HepG2 (cell line): ENCODE data around the gene MIA3. TPM values are rescaled to one million over a fixed set of nuclear protein-coding genes. Genes with fewer than 3 reads are reported as not detected.

Experiments used
- CCDC6 ChIP-seq: sonication (generic); formaldehyde crosslinking; IDR thresholded peaks from 2 replicates; pipeline ENCODE4 v1.8.1; 2022; ENCODE audit warnings: mild to moderate bottlenecking, missing genetic modification reagents, moderate library complexity
- E2F1 ChIP-seq: sonication (generic); formaldehyde crosslinking; IDR thresholded peaks from 2 replicates; pipeline ENCODE4 v1.5.0; 2020; ENCODE audit warnings: missing genetic modification reagents
- SNAPC4 ChIP-seq: sonication (generic); formaldehyde crosslinking; IDR thresholded peaks from 2 replicates; pipeline ENCODE4 v1.4.0; 2020; ENCODE audit warnings: mild to moderate bottlenecking, missing genetic modification reagents
- TFDP2 ChIP-seq: sonication (generic); formaldehyde crosslinking; IDR thresholded peaks from 2 replicates; pipeline ENCODE4 v1.4.0; 2020; ENCODE audit warnings: missing genetic modification reagents
- ZBTB21 ChIP-seq: sonication (generic); formaldehyde crosslinking; IDR thresholded peaks from 2 replicates; pipeline ENCODE4 v1.4.0; 2020; ENCODE audit warnings: missing genetic modification reagents
- ZNF205 ChIP-seq: IDR thresholded peaks from 2 replicates; pipeline ENCODE4 v1.6.1; 2018; ENCODE audit warnings: missing biosample characterization, missing genetic modification reagents
- ZNF318 ChIP-seq: sonication (generic); formaldehyde crosslinking; IDR thresholded peaks from 2 replicates; pipeline ENCODE4 v1.4.0; 2020; ENCODE audit warnings: mild to moderate bottlenecking, missing genetic modification reagents
- ZNF333 ChIP-seq: sonication (generic); formaldehyde crosslinking; IDR thresholded peaks from 2 replicates; pipeline ENCODE4 v1.4.0; 2020; ENCODE audit warnings: mild to moderate bottlenecking, missing genetic modification reagents, borderline replicate concordance
- ZUFSP ChIP-seq: sonication (generic); formaldehyde crosslinking; IDR thresholded peaks from 2 replicates; pipeline ENCODE4 v1.9.0; 2021; ENCODE audit warnings: missing genetic modification reagents, mild to moderate bottlenecking, borderline replicate concordance
- polyA plus RNA-seq, 8 experiments: library from polyadenylated mRNA; depleted of rRNA in 3 of 8; stranded (reverse) in 7 of 8; unstranded in 1 of 8; fragments of >200 nt; fragmentation: Illumina TruSeq in 4 of 8; extraction: Trizol in 4 of 8; gene quantifications; 2 replicates each; pipeline versions ENCODE4 v1.2.1 to v1.2.3, GENCODE V29; 2011 to 2016; ENCODE audit warnings: low read depth in 4 of 8, missing spikeins in 1 of 8, mixed read lengths in 1 of 8; ENCODE audit not compliant: insufficient read depth in 1 of 8
- total RNA-seq, 5 experiments: library from RNA; depleted of rRNA; stranded (reverse); fragments of >200 nt; fragmentation: Illumina TruSeq; extraction: Trizol; gene quantifications; 2 replicates each; pipeline ENCODE4 v1.2.3, GENCODE V29; 2016; ENCODE audit warnings: low read depth in 1 of 5

MIA3 gene
- total and polyA plus RNA-seq, 2 of the 13 experiments (the other 11 are each of a cell fraction or from before 2014, with no cell fraction given): 45.6 to 48.7 TPM

GRCh38 chr1:222589462-222590302 lies 28.2 kb upstream of the MIA3 start, which contains the start of gene TAF1A (continued):
- TF ChIP-seq TFDP2: peak; percentile 87
- no peak for TF ChIP-seq ZBTB21 (CRISPR knock-in tag)
- no peak for TF ChIP-seq ZNF205 (CRISPR knock-in tag)
- TF ChIP-seq ZUFSP (CRISPR knock-in tag): no peak
- peak; percentile 78; the same call in 1 of the 2 replicates for TF ChIP-seq SNAPC4
- TF ChIP-seq E2F1 (CRISPR knock-in tag): no peak
- TF ChIP-seq ZNF318: no peak
- 0 out of 2 replicates have a peak, but pooled peaks have one; percentile 76 for TF ChIP-seq ZNF333 (CRISPR knock-in tag)
- no peak; the same call in 1 of the 2 replicates for TF ChIP-seq CCDC6 (CRISPR knock-in tag)
